Measurements from ENCODE around the gene TIAM1. TPM values are rescaled to one million over a fixed set of nuclear protein-coding genes. Genes with fewer than 3 reads are reported as not detected.
A peak's percentile ranks its signal among the peaks of the same experiment; 100 is the strongest.

TIAM1 gene
- total RNA-seq, 1 donor from 2014 or later: 17.8 TPM

GRCh38 chr21:31297806-31298205 lies 46.3 kb downstream of the TIAM1 start:
- no peak overlapping the region for H3K27ac Mint-ChIP-seq (ENCODE audit: unreplicated experiment)
- H3K4me3 ChIP-seq (ENCODE audit: insufficient read depth, low read depth, low read length): no peak overlapping the region
- no peak overlapping the region for H3K4me3 Mint-ChIP-seq (ENCODE audit: unreplicated experiment)
- DNase-seq (ENCODE audit: low read depth) (no peak), FAIRE-seq (no peak)
- peaks cover 11% of the 10 kb centered on the region for H3K79me2 ChIP-seq (ENCODE audit: insufficient read depth, low read length)
- H3K27ac ChIP-seq (ENCODE audit: low read depth, low read length): no peak overlapping the region
- H3K27me3 ChIP-seq (ENCODE audit: insufficient read depth, low read length): no peaks in the 10 kb centered on the region
- H3K36me3 Mint-ChIP-seq (ENCODE audit: low read depth, unreplicated experiment): peaks cover 4% of the 10 kb centered on the region
- H3K9me3 ChIP-seq (ENCODE audit: insufficient read depth, low read depth, low read length): no peaks in the 10 kb centered on the region
- H3K4me1 Mint-ChIP-seq (ENCODE audit: low read depth, unreplicated experiment): peaks cover 35% of the 10 kb centered on the region
- H4K20me1 ChIP-seq (ENCODE audit: insufficient read depth, low read length): no peaks in the 10 kb centered on the region
- no peak overlapping the region for H3K4me2 ChIP-seq (ENCODE audit: low read length)
- H3K4me1 ChIP-seq (ENCODE audit: insufficient read depth, low read length): peaks cover 24% of the 10 kb centered on the region
- no peak overlapping the region for H2AFZ ChIP-seq (ENCODE audit: low read depth, low read length)
- no peak for TF ChIP-seq EZH2 (IDR thresholded peaks at IDR 0.05; ENCODE audit: insufficient read depth, low read length)
- TF ChIP-seq, protein P1, sequence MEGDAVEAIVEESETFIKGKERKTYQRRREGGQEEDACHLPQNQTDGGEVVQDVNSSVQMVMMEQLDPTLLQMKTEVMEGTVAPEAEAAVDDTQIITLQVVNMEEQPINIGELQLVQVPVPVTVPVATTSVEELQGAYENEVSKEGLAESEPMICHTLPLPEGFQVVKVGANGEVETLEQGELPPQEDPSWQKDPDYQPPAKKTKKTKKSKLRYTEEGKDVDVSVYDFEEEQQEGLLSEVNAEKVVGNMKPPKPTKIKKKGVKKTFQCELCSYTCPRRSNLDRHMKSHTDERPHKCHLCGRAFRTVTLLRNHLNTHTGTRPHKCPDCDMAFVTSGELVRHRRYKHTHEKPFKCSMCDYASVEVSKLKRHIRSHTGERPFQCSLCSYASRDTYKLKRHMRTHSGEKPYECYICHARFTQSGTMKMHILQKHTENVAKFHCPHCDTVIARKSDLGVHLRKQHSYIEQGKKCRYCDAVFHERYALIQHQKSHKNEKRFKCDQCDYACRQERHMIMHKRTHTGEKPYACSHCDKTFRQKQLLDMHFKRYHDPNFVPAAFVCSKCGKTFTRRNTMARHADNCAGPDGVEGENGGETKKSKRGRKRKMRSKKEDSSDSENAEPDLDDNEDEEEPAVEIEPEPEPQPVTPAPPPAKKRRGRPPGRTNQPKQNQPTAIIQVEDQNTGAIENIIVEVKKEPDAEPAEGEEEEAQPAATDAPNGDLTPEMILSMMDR (IDR thresholded peaks at IDR 0.05; ENCODE audit: insufficient read depth, low read depth, low read length): no peak
- no peak overlapping the region for H3K9ac ChIP-seq (ENCODE audit: low read length)
- no peaks in the 10 kb centered on the region for H3K27me3 Mint-ChIP-seq (ENCODE audit: low read depth, unreplicated experiment)
- peaks cover 2% of the 10 kb centered on the region for H3K9me3 Mint-ChIP-seq (ENCODE audit: unreplicated experiment)
- no peaks in the 10 kb centered on the region for H3K36me3 ChIP-seq (ENCODE audit: insufficient read depth, low read length)

- Histone ChIP-seq H3K4me2 (ENCODE audit: low read length) (no peak overlapping the region), H3K9ac (ENCODE audit: low read length) (no peak overlapping the region), H3K9me3 (ENCODE audit: insufficient read depth, low read depth, low read length) (no peaks in the 10 kb centered on the region), H3K4me1 (ENCODE audit: insufficient read depth, low read length) (peaks cover 26% of the 10 kb centered on the region), H3K4me3 (ENCODE audit: insufficient read depth, low read depth, low read length) (no peak overlapping the region), H4K20me1 (ENCODE audit: insufficient read depth, low read length) (no peaks in the 10 kb centered on the region), H3K27ac (ENCODE audit: low read depth, low read length) (no peak overlapping the region), H2AFZ (ENCODE audit: low read depth, low read length) (no peak overlapping the region), H3K27me3 (ENCODE audit: insufficient read depth, low read length) (no peaks in the 10 kb centered on the region), H3K36me3 (ENCODE audit: insufficient read depth, low read length) (no peaks in the 10 kb centered on the region), H3K79me2 (ENCODE audit: insufficient read depth, low read length) (peaks cover 15% of the 10 kb centered on the region)
- H3K27me3 Mint-ChIP-seq (ENCODE audit: low read depth, unreplicated experiment): no peaks in the 10 kb centered on the region
- DNase-seq (ENCODE audit: low read depth) (no peak), FAIRE-seq (no peak)
- H3K4me3 Mint-ChIP-seq (ENCODE audit: unreplicated experiment): no peak overlapping the region
- H3K27ac Mint-ChIP-seq (ENCODE audit: unreplicated experiment): no peak overlapping the region
- H3K4me1 Mint-ChIP-seq (ENCODE audit: low read depth, unreplicated experiment): peaks cover 35% of the 10 kb centered on the region
- H3K36me3 Mint-ChIP-seq (ENCODE audit: low read depth, unreplicated experiment): peaks cover 4% of the 10 kb centered on the region
- TF ChIP-seq EZH2 (IDR thresholded peaks at IDR 0.05; ENCODE audit: insufficient read depth, low read length): no peak
- TF ChIP-seq, protein P1 (IDR thresholded peaks at IDR 0.05; ENCODE audit: insufficient read depth, low read depth, low read length): no peak
- peaks cover 2% of the 10 kb centered on the region for H3K9me3 Mint-ChIP-seq (ENCODE audit: unreplicated experiment)
Observed at GRCh38 chr21:31295676-31296075, 48.4 kb downstream of the TIAM1 start.

DNA sequence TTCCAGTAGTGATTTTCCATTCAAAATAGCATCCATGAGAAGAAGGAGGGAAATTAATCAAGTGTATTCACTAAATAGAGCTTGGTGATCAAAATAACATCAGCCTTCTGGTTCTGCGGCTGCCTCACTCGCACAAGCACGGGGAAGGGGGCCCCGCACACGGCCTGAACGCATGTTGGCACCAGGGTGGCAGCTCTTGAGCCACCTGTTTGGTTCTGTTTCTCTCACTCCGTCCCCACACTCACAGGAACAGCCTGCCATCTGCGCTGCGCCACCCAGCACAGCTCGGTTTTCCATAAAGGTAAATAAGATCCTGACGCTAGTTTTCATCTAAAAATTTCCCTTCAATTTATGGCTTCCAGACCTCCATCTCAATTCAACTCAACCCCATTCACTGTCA lies 49.4 kb downstream of the TIAM1 start:
- Histone ChIP-seq H3K36me3 (ENCODE audit: insufficient read depth, low read length) (no peaks in the 10 kb centered on the region), H3K4me3 (ENCODE audit: insufficient read depth, low read depth, low read length) (no peak overlapping the region), H3K4me2 (ENCODE audit: low read length) (peak overlapping the region; percentile 76), H3K4me1 (ENCODE audit: insufficient read depth, low read length) (peaks cover 25% of the 10 kb centered on the region), H3K27ac (ENCODE audit: low read depth, low read length) (peak overlapping the region; percentile 72), H2AFZ (ENCODE audit: low read depth, low read length) (no peak overlapping the region), H3K9ac (ENCODE audit: low read length) (peak overlapping the region; percentile 32), H4K20me1 (ENCODE audit: insufficient read depth, low read length) (no peaks in the 10 kb centered on the region), H3K9me3 (ENCODE audit: insufficient read depth, low read depth, low read length) (no peaks in the 10 kb centered on the region), H3K27me3 (ENCODE audit: insufficient read depth, low read length) (no peaks in the 10 kb centered on the region), H3K79me2 (ENCODE audit: insufficient read depth, low read length) (peaks cover 13% of the 10 kb centered on the region)
- no peaks in the 10 kb centered on the region for H3K27me3 Mint-ChIP-seq (ENCODE audit: low read depth, unreplicated experiment)
- H3K27ac Mint-ChIP-seq (ENCODE audit: unreplicated experiment): peak overlapping the region; percentile 94
- TF ChIP-seq, protein P1 (IDR thresholded peaks at IDR 0.05; ENCODE audit: insufficient read depth, low read depth, low read length): no peak
- TF ChIP-seq EZH2 (IDR thresholded peaks at IDR 0.05; ENCODE audit: insufficient read depth, low read length): no peak
- FAIRE-seq (no peak), DNase-seq (ENCODE audit: low read depth) (no peak)
- H3K9me3 Mint-ChIP-seq (ENCODE audit: unreplicated experiment): peaks cover 2% of the 10 kb centered on the region
- H3K36me3 Mint-ChIP-seq (ENCODE audit: low read depth, unreplicated experiment): no peaks in the 10 kb centered on the region
- peaks cover 32% of the 10 kb centered on the region for H3K4me1 Mint-ChIP-seq (ENCODE audit: low read depth, unreplicated experiment)
- peak overlapping the region; percentile 35 for H3K4me3 Mint-ChIP-seq (ENCODE audit: unreplicated experiment)
